HG02840 (cell line): Measurements from ENCODE around the gene GAS1.

Source experiments
- ATAC-seq: cut with Tn5 transposase; IDR thresholded peaks from one replicate; pipeline ENCODE4 v1.9.1; 2021; ENCODE audit warnings: mild to moderate bottlenecking, moderate library complexity, moderate number of reproducible peaks; ENCODE audit not compliant: unreplicated experiment, low FRiP score

Gene GAS1

GRCh38 chr9:86965636-86966395, 18.5 kb upstream of the GAS1 start:
- ATAC-seq, result no peak

GRCh38 chr9:86962692-86963091, 15.4 kb upstream of the GAS1 start:
- ATAC-seq, result no peak

GRCh38 chr9:86960938-86961337, 13.6 kb upstream of the GAS1 start:
- ATAC-seq, result no peak

GRCh38 chr9:86958203-86958602, 10.9 kb upstream of the GAS1 start:
- no peak for ATAC-seq

- no peak for ATAC-seq
Observed at GRCh38 chr9:86955561-86955960, 8.3 kb upstream of the GAS1 start.

GRCh38 chr9:86955042-86955441, 7.7 kb upstream of the GAS1 start:
- no peak for ATAC-seq

- no peak for ATAC-seq
Observed at GRCh38 chr9:86953181-86953580, 5.9 kb upstream of the GAS1 start.

- peak; percentile 53 for ATAC-seq
Observed at GRCh38 chr9:86948074-86948929, 996 bp upstream of the GAS1 start.

- no peak for ATAC-seq
Observed at GRCh38 chr9:86946201-86947145, 833 bp downstream of the GAS1 start.

- no peak for ATAC-seq
Observed at GRCh38 chr9:86945728-86946200, 1.5 kb downstream of the GAS1 start.

- no peak for ATAC-seq
Observed at GRCh38 chr9:86944796-86945727, 2.2 kb downstream of the GAS1 start.

- no peak for ATAC-seq
Observed at GRCh38 chr9:86943201-86944113, 3.8 kb downstream of the GAS1 start.

- ATAC-seq, result no peak
Observed at GRCh38 chr9:86942281-86943200, 4.8 kb downstream of the GAS1 start.

GRCh38 chr9:86941197-86941596, 6.1 kb downstream of the GAS1 start:
- no peak for ATAC-seq

GRCh38 chr9:86940774-86941173, 6.5 kb downstream of the GAS1 start:
- no peak for ATAC-seq

GRCh38 chr9:86939891-86940290, 7.4 kb downstream of the GAS1 start:
- ATAC-seq, result no peak

- ATAC-seq, result no peak
Observed at GRCh38 chr9:86939321-86939720, 8.0 kb downstream of the GAS1 start.
